GM23338 (cell line): ENCODE results near the gene ITGA1. TPM values are rescaled to one million over a fixed set of nuclear protein-coding genes. Genes with fewer than 3 reads are reported as not detected.

Experiments used
- ATAC-seq: fragments of 200-7000 bp; cut with Tn5 transposase; 3 replicates; pipeline ENCODE4 v1.9.1; 2020
- DNase-seq: peaks from one replicate; pipeline ENCODE4 v3.0.0-alpha.2; 2015; ENCODE audit warnings: low spot score
- H2AFZ ChIP-seq: fragments of 200-600 bp; sonication (generic); 2 replicates; pipeline ENCODE4 v1.8.0; 2016; ENCODE audit warnings: antibody characterized with exemption, mild to moderate bottlenecking, moderate library complexity
- H3F3A ChIP-seq: fragments of 200-600 bp; sonication (generic); replicated peaks from 2 replicates; pipeline ENCODE4 v1.8.0; 2017; ENCODE audit warnings: antibody characterized with exemption, mixed run types, low read depth
- H3K27ac ChIP-seq: fragments of 200-600 bp; sonication (generic); 2 replicates; pipeline ENCODE4 v1.6.1; 2016; ENCODE audit warnings: low read depth
- H3K27me3 ChIP-seq: fragments of 200-600 bp; sonication (generic); 2 replicates; pipeline ENCODE4 v1.8.0; 2016; ENCODE audit warnings: mild to moderate bottlenecking, mixed run types, moderate library complexity; ENCODE audit not compliant: insufficient read depth
- H3K36me3 ChIP-seq: fragments of 200-600 bp; sonication (generic); 2 replicates; pipeline ENCODE4 v1.8.0; 2016; ENCODE audit warnings: mild to moderate bottlenecking; ENCODE audit not compliant: insufficient read depth
- H3K4me1 ChIP-seq: fragments of 200-600 bp; sonication (generic); 2 replicates; pipeline ENCODE4 v1.8.0; 2016; ENCODE audit warnings: mild to moderate bottlenecking, moderate library complexity; ENCODE audit not compliant: insufficient read depth
- H3K4me2 ChIP-seq: fragments of 200-600 bp; sonication (generic); 2 replicates; pipeline ENCODE4 v1.7.1; 2017; ENCODE audit warnings: mixed run types
- H3K4me3 ChIP-seq: fragments of 200-600 bp; sonication (generic); 2 replicates; pipeline ENCODE4 v1.6.1; 2016; ENCODE audit warnings: mixed run types
- H3K79me2 ChIP-seq: fragments of 200-600 bp; sonication (generic); replicated peaks from 2 replicates; pipeline ENCODE4 v1.8.0; 2017; ENCODE audit warnings: mild to moderate bottlenecking; ENCODE audit not compliant: insufficient read depth
- H3K9me2 ChIP-seq: fragments of 200-600 bp; sonication (generic); 2 replicates; pipeline ENCODE4 v1.8.0; 2017; ENCODE audit not compliant: insufficient read depth
- H4K20me1 ChIP-seq: fragments of 200-600 bp; sonication (generic); replicated peaks from 2 replicates; pipeline ENCODE4 v1.8.0; 2017; ENCODE audit warnings: mild to moderate bottlenecking; ENCODE audit not compliant: insufficient read depth
- H3K27ac Mint-ChIP-seq: 2 replicates; pipeline ENCODE4 v1.8.0; 2020; ENCODE audit warnings: inconsistent platforms, mild to moderate bottlenecking, moderate library complexity, mixed read lengths
- H3K27me3 Mint-ChIP-seq: 3 replicates; pipeline ENCODE4 v1.8.0; 2022; ENCODE audit warnings: low read depth, mild to moderate bottlenecking, moderate library complexity, mixed read lengths, inconsistent platforms; ENCODE audit not compliant: insufficient read depth, poor library complexity
- H3K36me3 Mint-ChIP-seq: 3 replicates; pipeline ENCODE4 v1.8.0; 2021; ENCODE audit warnings: low read depth, mild to moderate bottlenecking, inconsistent platforms, moderate library complexity, mixed read lengths
- H3K4me1 Mint-ChIP-seq: 3 replicates; pipeline ENCODE4 v1.8.0; 2020; ENCODE audit warnings: mild to moderate bottlenecking, inconsistent platforms, mixed read lengths
- H3K4me3 Mint-ChIP-seq: 3 replicates; pipeline ENCODE4 v1.8.0; 2021; ENCODE audit warnings: moderate library complexity, mild to moderate bottlenecking, inconsistent platforms, mixed read lengths
- H3K9me3 Mint-ChIP-seq: 3 replicates; pipeline ENCODE4 v1.8.0; 2020; ENCODE audit warnings: moderate library complexity, mild to moderate bottlenecking, inconsistent platforms, mixed read lengths
- CREB1 ChIP-seq: fragments of 250-450 bp; sonication (Bioruptor Pico); IDR thresholded peaks from 2 replicates; pipeline ENCODE4 v1.5.0; 2020; ENCODE audit warnings: low read depth, mild to moderate bottlenecking, moderate library complexity
- ETS1 ChIP-seq: IDR thresholded peaks from 2 replicates; pipeline ENCODE4 v1.6.1; 2016; ENCODE audit warnings: antibody characterized with exemption
- JUNB ChIP-seq: IDR thresholded peaks from one replicate; pipeline ENCODE4 v1.6.1; 2016; ENCODE audit warnings: antibody characterized with exemption; ENCODE audit not compliant: unreplicated experiment
- NANOG ChIP-seq: IDR thresholded peaks from 2 replicates; pipeline ENCODE4 v1.6.1; 2016; ENCODE audit warnings: antibody characterized with exemption, borderline replicate concordance
- POLR2AphosphoS5 ChIP-seq: IDR thresholded peaks from 2 replicates; pipeline ENCODE4 v1.6.1; 2016; ENCODE audit warnings: antibody characterized with exemption, low read depth
- STAT1 ChIP-seq: IDR thresholded peaks from one replicate; pipeline ENCODE4 v1.6.1; 2016; ENCODE audit warnings: antibody characterized with exemption; ENCODE audit not compliant: unreplicated experiment
- ZNF114 ChIP-seq: fragments of 250-450 bp; sonication (Bioruptor Pico); IDR thresholded peaks from 2 replicates; pipeline ENCODE4 v1.5.0; 2020; ENCODE audit warnings: mild to moderate bottlenecking, moderate library complexity
- ZNF331 ChIP-seq: fragments of 250-450 bp; sonication (Bioruptor Pico); IDR thresholded peaks from 2 replicates; pipeline ENCODE4 v1.5.0; 2020; ENCODE audit warnings: low read depth, mild to moderate bottlenecking, moderate library complexity
- polyA plus RNA-seq: library from polyadenylated mRNA; unstranded; fragments of >200 nt; fragmentation: Nextera tagmentation; extraction: Ambion mirVana; gene quantifications from 2 replicates; pipeline ENCODE4 v1.2.1, GENCODE V29; 2016
- total RNA-seq: library from RNA; depleted of rRNA; stranded (reverse); fragments of >200 nt; shearing (Covaris generic); gene quantifications from 2 replicates; pipeline ENCODE4 v1.2.3, GENCODE V29; 2014
- TF ChIP-seq, protein P1 (sequence below), 2 experiments: fragments of 200-600 bp in 1 of 2; sonication (generic) in 1 of 2; conservative IDR thresholded peaks; 2 replicates each; pipeline versions ENCODE4 v1.5.1 to v1.6.1; 2016 to 2017; ENCODE audit warnings: antibody characterized with exemption in 2 of 2, low read depth in 2 of 2, mild to moderate bottlenecking in 2 of 2, moderate library complexity in 1 of 2
- TF ChIP-seq, protein P2 (sequence below): IDR thresholded peaks from one replicate; pipeline ENCODE4 v1.6.1; 2018; ENCODE audit warnings: antibody characterized with exemption; ENCODE audit not compliant: unreplicated experiment

ITGA1 gene
- total and polyA plus RNA-seq, 2 experiments from 2014 or later = 1.8 to 4.9 TPM

- no peak overlapping the region for H3K27ac Mint-ChIP-seq
- Histone ChIP-seq H3K4me1 (no peaks in the 10 kb centered on the region), H3K27me3 (no peaks in the 10 kb centered on the region), H3K9me2 (no peaks in the 10 kb centered on the region), H2AFZ (no peak overlapping the region), H3K27ac (no peak overlapping the region), H3K4me3 (no peak overlapping the region), H3K79me2 (no peaks in the 10 kb centered on the region), H4K20me1 (no peaks in the 10 kb centered on the region), H3F3A (no peaks in the 10 kb centered on the region), H3K36me3 (no peaks in the 10 kb centered on the region), H3K4me2 (no peak overlapping the region)
- H3K27me3 Mint-ChIP-seq = no peaks in the 10 kb centered on the region
- H3K4me1 Mint-ChIP-seq = no peaks in the 10 kb centered on the region
- H3K9me3 Mint-ChIP-seq = no peaks in the 10 kb centered on the region
- no peaks in the 10 kb centered on the region for H3K36me3 Mint-ChIP-seq
- no peak for TF ChIP-seq JUNB
- TF ChIP-seq, protein P1, sequence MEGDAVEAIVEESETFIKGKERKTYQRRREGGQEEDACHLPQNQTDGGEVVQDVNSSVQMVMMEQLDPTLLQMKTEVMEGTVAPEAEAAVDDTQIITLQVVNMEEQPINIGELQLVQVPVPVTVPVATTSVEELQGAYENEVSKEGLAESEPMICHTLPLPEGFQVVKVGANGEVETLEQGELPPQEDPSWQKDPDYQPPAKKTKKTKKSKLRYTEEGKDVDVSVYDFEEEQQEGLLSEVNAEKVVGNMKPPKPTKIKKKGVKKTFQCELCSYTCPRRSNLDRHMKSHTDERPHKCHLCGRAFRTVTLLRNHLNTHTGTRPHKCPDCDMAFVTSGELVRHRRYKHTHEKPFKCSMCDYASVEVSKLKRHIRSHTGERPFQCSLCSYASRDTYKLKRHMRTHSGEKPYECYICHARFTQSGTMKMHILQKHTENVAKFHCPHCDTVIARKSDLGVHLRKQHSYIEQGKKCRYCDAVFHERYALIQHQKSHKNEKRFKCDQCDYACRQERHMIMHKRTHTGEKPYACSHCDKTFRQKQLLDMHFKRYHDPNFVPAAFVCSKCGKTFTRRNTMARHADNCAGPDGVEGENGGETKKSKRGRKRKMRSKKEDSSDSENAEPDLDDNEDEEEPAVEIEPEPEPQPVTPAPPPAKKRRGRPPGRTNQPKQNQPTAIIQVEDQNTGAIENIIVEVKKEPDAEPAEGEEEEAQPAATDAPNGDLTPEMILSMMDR (conservative IDR thresholded peaks at IDR 0.05; ENCODE audit: low read depth in 2 of 2) = no peak
- TF ChIP-seq ZNF331 = no peak
- no peak for TF ChIP-seq ETS1
- no peak for ATAC-seq
- no peak overlapping the region for H3K4me3 Mint-ChIP-seq
- DNase-seq = no peak
These were observed 118.6 kb downstream of the ITGA1 start for GRCh38 chr5:52906343-52906742.

GRCh38 chr5:52906845-52907244, 119.1 kb downstream of the ITGA1 start:
- Mint-ChIP-seq H3K36me3 (no peaks in the 10 kb centered on the region), H3K27ac (no peak overlapping the region), H3K4me1 (no peaks in the 10 kb centered on the region), H3K4me3 (no peak overlapping the region), H3K27me3 (no peaks in the 10 kb centered on the region), H3K9me3 (no peaks in the 10 kb centered on the region)
- no peak overlapping the region for H3K4me3 ChIP-seq
- no peak overlapping the region for H3K27ac ChIP-seq
- ATAC-seq = no peak
- no peaks in the 10 kb centered on the region for H3K4me1 ChIP-seq
- H2AFZ ChIP-seq = no peak overlapping the region
- no peak overlapping the region for H3K4me2 ChIP-seq
- no peaks in the 10 kb centered on the region for H3K36me3 ChIP-seq
- H3K27me3 ChIP-seq = no peaks in the 10 kb centered on the region
- no peak for DNase-seq
- H3F3A ChIP-seq = no peaks in the 10 kb centered on the region
- H3K9me2 ChIP-seq = no peaks in the 10 kb centered on the region
- H3K79me2 ChIP-seq = no peaks in the 10 kb centered on the region
- H4K20me1 ChIP-seq = no peaks in the 10 kb centered on the region
- TF ChIP-seq, protein P2, sequence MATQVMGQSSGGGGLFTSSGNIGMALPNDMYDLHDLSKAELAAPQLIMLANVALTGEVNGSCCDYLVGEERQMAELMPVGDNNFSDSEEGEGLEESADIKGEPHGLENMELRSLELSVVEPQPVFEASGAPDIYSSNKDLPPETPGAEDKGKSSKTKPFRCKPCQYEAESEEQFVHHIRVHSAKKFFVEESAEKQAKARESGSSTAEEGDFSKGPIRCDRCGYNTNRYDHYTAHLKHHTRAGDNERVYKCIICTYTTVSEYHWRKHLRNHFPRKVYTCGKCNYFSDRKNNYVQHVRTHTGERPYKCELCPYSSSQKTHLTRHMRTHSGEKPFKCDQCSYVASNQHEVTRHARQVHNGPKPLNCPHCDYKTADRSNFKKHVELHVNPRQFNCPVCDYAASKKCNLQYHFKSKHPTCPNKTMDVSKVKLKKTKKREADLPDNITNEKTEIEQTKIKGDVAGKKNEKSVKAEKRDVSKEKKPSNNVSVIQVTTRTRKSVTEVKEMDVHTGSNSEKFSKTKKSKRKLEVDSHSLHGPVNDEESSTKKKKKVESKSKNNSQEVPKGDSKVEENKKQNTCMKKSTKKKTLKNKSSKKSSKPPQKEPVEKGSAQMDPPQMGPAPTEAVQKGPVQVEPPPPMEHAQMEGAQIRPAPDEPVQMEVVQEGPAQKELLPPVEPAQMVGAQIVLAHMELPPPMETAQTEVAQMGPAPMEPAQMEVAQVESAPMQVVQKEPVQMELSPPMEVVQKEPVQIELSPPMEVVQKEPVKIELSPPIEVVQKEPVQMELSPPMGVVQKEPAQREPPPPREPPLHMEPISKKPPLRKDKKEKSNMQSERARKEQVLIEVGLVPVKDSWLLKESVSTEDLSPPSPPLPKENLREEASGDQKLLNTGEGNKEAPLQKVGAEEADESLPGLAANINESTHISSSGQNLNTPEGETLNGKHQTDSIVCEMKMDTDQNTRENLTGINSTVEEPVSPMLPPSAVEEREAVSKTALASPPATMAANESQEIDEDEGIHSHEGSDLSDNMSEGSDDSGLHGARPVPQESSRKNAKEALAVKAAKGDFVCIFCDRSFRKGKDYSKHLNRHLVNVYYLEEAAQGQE = no peak
- TF ChIP-seq, protein P1 (conservative IDR thresholded peaks at IDR 0.05; ENCODE audit: low read depth in 2 of 2) = no peak
- TF ChIP-seq ZNF331 (no peak), NANOG (no peak), CREB1 (CRISPR knock-in tag) (no peak), POLR2AphosphoS5 (no peak), ETS1 (no peak), ZNF114 (CRISPR knock-in tag) (no peak), STAT1 (no peak)
